Astrocyte of the spinal cord (primary cell): ENCODE results near the gene CIB2.

Source experiments
- DNase-seq: peaks from one replicate; pipeline ENCODE4 v3.0.0; 2011; ENCODE audit warnings: low read depth, low spot score
- H3K4me3 ChIP-seq: 2 replicates; pipeline ENCODE4 v1.5.1; 2011; ENCODE audit warnings: low read depth, mild to moderate bottlenecking, low read length, moderate library complexity
- in situ Hi-C: cut with HindIII; loops from 2 replicates; pipeline ENCODE4 v1.10.0; 2017; ENCODE audit warnings: low sequenced_read_pairs
- TF ChIP-seq, protein P1 (sequence below): IDR thresholded peaks from 2 replicates; pipeline ENCODE4 v1.5.1; 2012; ENCODE audit warnings: low read depth, mild to moderate bottlenecking, low read length, inconsistent platforms

The CIB2 gene

DNA sequence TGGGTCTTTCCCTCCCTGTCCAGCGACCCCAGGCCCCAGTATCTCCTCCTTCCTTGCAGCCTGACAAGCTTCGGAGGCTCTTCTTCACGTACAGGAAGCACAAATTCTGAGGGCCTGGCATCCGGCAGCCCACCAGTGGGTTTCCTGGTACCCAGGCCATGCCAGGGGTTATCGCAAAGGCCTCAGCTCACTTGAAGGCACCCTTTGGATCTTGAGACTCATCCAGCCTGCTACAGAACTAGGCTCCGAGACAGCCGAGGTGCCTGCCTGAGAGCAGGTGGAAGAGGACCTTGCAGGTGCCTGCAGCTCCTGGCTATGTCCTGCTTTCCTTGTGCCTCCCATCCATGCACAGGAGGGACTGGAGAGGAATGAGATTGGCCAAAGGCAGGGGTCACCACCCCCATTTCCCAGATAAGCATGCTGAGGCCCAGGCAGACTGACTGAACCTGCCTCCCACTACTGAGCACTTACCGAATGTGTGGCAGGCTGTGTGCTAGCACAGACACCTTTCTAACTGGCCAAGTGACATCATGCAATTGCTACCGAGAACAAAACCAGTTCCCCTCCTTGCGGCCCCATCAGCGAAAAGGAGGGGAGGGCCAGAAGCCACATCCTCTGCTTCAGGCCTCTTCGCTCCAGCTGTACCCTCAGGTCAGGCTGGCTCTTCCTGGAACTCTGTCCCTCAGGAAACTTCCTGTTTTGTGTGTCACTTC, 27.7 kb downstream of the CIB2 start:
- DNase-seq, result no peak
- TF ChIP-seq, protein P1, sequence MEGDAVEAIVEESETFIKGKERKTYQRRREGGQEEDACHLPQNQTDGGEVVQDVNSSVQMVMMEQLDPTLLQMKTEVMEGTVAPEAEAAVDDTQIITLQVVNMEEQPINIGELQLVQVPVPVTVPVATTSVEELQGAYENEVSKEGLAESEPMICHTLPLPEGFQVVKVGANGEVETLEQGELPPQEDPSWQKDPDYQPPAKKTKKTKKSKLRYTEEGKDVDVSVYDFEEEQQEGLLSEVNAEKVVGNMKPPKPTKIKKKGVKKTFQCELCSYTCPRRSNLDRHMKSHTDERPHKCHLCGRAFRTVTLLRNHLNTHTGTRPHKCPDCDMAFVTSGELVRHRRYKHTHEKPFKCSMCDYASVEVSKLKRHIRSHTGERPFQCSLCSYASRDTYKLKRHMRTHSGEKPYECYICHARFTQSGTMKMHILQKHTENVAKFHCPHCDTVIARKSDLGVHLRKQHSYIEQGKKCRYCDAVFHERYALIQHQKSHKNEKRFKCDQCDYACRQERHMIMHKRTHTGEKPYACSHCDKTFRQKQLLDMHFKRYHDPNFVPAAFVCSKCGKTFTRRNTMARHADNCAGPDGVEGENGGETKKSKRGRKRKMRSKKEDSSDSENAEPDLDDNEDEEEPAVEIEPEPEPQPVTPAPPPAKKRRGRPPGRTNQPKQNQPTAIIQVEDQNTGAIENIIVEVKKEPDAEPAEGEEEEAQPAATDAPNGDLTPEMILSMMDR, result no peak
- in situ Hi-C loops, result no loop called here
- H3K4me3 ChIP-seq, result no peak overlapping the region

DNA sequence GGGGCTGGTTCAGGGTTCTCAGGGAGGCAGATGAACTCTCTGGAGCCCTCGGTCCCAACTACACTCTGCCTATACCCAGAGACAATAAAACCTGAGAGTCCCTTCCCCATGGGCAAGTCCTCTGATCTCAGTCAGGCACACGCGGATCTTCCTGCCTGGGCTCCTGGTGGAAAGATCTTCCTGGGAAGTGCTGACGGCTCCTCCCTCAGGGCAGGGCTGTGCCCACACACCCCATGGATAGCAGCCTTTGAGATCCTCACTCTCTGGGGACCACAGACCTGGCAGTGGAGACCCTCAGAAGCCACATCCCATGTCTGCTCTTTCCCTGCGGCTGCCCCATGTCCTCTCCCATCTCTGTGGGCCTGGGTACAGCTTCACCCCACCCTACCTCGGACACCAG, 28.5 kb downstream of the CIB2 start:
- TF ChIP-seq, protein P1, result no peak
- in situ Hi-C loops, result no loop called here
- no peak overlapping the region for H3K4me3 ChIP-seq
- no peak for DNase-seq

DNA sequence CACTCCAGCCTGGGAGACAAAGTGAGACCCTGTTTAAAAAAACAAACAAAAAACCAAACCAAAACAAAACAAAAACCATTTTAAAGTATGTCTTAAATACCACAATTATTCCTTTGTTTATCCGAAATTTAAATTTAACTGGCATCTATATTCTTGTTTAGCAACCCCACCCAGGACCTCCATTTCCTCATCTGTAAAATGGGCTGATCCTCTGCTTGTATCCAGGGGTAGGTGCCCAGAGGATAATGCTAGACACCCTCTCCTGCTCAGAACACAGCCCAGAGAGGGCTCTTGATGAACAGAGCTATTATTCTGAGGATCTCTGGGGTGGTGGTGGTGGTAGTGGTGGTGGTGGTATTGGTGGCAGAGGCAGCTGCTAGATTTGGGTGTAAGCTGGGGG, 29.0 kb downstream of the CIB2 start:
- TF ChIP-seq, protein P1, result no peak
- in situ Hi-C loops, result no loop called here
- DNase-seq, result no peak
- no peak overlapping the region for H3K4me3 ChIP-seq

DNA sequence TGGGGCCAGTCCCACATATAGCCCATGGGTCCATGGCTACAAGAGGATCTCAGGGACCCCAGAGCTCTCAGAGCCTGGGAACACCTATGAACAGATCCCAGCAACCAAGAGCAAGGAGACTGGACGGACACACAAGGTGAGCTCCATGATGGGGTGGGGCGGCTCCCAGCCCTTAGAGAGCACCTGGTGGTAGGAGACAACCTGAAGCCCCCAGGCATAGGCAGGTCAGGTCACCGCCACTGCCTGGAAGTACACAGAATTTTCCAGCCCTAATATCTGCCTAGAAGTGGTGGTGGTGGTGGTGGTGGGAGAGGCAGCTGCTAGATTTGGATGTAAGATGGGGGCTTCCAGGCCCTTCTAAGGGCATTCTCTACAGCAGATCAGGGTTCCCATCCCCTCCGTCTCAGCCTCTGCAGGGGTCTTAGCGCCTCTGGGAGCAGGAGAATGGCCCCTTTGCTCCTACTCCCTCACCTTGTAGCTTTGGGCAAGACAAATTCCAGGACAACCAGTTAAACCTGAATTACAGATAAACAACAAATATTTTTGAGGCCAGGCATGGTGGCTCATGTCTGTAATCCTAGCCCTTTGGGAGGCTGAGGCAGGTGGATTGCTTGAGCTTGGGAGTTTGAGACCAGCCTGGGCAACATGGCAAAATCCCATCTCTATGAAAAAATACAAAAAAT, 29.7 kb downstream of the CIB2 start:
- TF ChIP-seq, protein P1, result no peak
- no peak for DNase-seq
- H3K4me3 ChIP-seq, result no peak overlapping the region
- in situ Hi-C loops, result no loop called here

DNA sequence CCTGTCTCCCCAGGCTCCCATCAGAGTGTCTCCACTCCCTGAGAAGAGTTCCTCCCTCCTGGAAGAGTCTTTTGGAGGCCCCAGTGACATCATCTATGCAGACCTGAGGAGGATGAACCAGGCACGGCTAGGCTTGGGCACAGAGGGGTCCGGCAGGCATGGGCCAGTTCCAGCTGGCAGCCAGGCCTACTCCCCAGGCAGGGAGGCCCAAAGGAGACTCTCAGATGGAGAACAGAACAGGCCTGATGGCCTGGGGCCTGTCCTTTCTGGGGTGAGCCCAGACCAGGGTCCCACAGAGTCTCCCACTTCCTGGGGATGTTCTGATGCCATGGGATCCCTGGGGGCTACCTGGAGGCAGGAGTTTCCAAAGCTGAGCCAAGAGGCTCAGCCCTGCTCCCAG, 30.4 kb downstream of the CIB2 start:
- H3K4me3 ChIP-seq, result no peak overlapping the region
- DNase-seq, result no peak
- TF ChIP-seq, protein P1, result no peak
- in situ Hi-C loops, result no loop called here

DNA sequence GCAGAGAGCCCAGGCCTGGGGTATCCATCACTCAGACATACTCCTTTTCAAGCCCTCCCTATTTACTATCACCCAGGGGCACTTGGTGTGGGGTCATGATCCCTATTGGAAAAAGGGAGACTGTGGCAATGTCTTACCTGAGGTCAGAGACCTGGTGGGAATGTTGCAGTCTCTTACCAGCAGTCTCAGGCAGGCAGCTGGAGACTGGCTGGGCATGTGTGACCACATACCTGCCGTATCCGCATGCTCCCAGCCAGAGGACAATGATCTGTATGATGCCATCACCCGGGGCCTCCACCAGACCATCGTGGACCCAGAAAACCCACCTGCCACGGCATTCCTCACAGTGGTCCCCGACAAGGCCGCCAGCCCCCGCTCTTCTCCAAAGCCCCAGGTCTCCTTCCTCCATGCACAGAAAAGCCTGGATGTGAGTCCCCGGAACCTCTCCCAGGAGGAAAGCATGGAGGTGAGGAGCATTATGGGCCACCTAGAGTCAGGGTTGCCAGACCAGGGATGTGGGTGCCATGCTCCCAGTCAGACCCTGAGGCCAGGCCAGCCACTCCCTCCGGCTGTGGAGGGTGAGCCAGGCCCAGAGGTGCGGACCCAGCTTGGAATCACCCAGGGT, 33.0 kb downstream of the CIB2 start:
- TF ChIP-seq, protein P1, result no peak
- in situ Hi-C loops, result no loop called here
- DNase-seq, result no peak
- no peak overlapping the region for H3K4me3 ChIP-seq
